Measurements from ENCODE around the gene CDC42BPG. TPM values are rescaled to one million over a fixed set of nuclear protein-coding genes. Genes with fewer than 3 reads are reported as not detected.

Gene CDC42BPG
- total RNA-seq, 1 experiment from 2014 or later: 24.9 TPM

DNA sequence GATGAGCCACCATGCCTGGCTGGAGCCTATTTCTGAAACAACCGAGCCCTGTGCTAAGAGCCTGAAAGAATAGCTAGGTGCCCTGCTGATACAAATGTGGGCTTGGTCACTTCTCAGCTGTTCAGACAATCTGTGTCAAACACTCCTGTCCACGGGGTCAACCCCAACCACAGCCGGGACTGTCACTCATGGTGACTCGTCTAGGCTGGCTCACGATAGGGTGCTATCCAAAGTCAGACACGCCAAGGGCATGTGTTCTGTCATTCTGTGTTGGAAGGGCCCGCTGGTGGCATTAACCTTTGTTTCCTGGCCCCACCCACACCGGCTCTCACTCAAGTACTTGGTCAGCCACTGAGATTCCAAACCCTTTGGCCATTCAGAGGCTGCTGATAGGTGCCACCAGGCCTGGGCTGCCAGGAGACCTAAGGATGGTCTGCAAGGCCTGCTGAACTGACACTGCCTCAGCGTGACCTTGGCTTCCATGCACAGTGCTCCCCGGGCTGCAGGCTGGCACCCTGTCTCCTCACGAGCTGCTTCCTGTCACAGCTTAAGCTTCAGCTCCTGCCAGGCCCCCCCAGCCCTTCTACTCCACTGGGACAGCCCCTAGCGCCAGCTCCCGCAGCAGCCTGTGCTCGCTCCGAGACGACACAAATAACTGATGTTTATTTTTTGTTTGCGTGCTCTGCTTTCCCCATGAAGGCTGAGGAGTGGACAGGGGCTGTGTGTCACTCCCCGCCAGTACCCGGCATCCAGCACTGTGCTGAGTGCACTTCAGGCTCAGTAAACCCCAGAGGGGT is 14.2 kb upstream of the CDC42BPG start:
- Histone ChIP-seq H3K23me2 (ENCODE audit: insufficient read length, low read depth, low read length, poor library complexity, severe bottlenecking) (no peaks in the 10 kb centered on the region), H3K79me1 (ENCODE audit: insufficient read depth, low read depth, low read length, poor library complexity, severe bottlenecking) (no peaks in the 10 kb centered on the region), H3K14ac (ENCODE audit: insufficient read depth, low read length) (no peak overlapping the region), H4K8ac (replicated peaks; ENCODE audit: insufficient read length, low read depth, low read length) (no peak overlapping the region), H4K20me1 (ENCODE audit: control insufficient read depth, insufficient read depth, insufficient read length) (no peaks in the 10 kb centered on the region), H3K18ac (ENCODE audit: insufficient read length, low read depth, low read length) (no peak overlapping the region), H3T11ph (ENCODE audit: low read length) (no peak overlapping the region), H2AK5ac (ENCODE audit: insufficient read length, low read length) (no peak overlapping the region), H2AFZ (ENCODE audit: low read length) (no peak overlapping the region), H3K9ac (ENCODE audit: extremely low read depth, insufficient read length, low read length) (no peak overlapping the region), H2BK120ac (ENCODE audit: low read depth, low read length, poor library complexity, severe bottlenecking) (no peak overlapping the region), H3K4ac (ENCODE audit: low read depth, low read length) (no peak overlapping the region), H3K4me1 (ENCODE audit: insufficient read depth, low read length) (no peaks in the 10 kb centered on the region; the same call in 1 of the 2 replicates), H3K4me2 (ENCODE audit: insufficient read depth, insufficient read length, low read length) (no peak overlapping the region), H2BK15ac (ENCODE audit: low read depth, low read length) (no peak overlapping the region), H2BK20ac (ENCODE audit: low read depth, low read length, poor library complexity, severe bottlenecking) (no peak overlapping the region), H2BK12ac (ENCODE audit: insufficient read length, low read depth, low read length) (no peak overlapping the region), H3K56ac (ENCODE audit: insufficient read length, low read depth, low read length) (no peak overlapping the region), H3K9me3 (ENCODE audit: control insufficient read depth, low read depth, low read length) (no peaks in the 10 kb centered on the region), H3K23ac (ENCODE audit: insufficient read length, low read depth, low read length) (no peak overlapping the region), H3K27me3 (ENCODE audit: insufficient read depth, low read length) (no peaks in the 10 kb centered on the region), H4K91ac (ENCODE audit: insufficient read length, low read depth, low read length) (no peak overlapping the region), H4K5ac (ENCODE audit: insufficient read length, low read depth, low read length) (no peak overlapping the region), H2BK5ac (ENCODE audit: insufficient read length, low read length) (no peak overlapping the region), H3K27ac (ENCODE audit: insufficient read length, low read depth, low read length) (no peak overlapping the region), H3K79me2 (ENCODE audit: insufficient read depth, low read length) (no peaks in the 10 kb centered on the region)
- H3K27me3 Mint-ChIP-seq (ENCODE audit: low read depth): no peaks in the 10 kb centered on the region
- no peaks in the 10 kb centered on the region for H3K9me3 Mint-ChIP-seq
- H3K4me3 Mint-ChIP-seq: no peak overlapping the region
- H3K36me3 Mint-ChIP-seq (ENCODE audit: insufficient read depth in 1 of 3, low read depth in 3 of 3): peaks cover 2 to 17% (median 11%) of the 10 kb centered on the region in 3 experiments; a peak in 6 of 7 replicates
- TF ChIP-seq CTCF (conservative IDR thresholded peaks at IDR 0.05): no peak
- DNase-seq: no peak
- H3K27ac Mint-ChIP-seq: no peak overlapping the region
- no CpG with 5 or more reads among the region's 19 CpGs for WGBS (ENCODE audit: extremely low coverage, insufficient read length, low lambda C conversion rate)
- peaks cover 20% of the 10 kb centered on the region in 2 experiments for H3K4me1 Mint-ChIP-seq
